Stimulated activated CD4-positive, alpha-beta T cell treated with anti-CD3 and anti-CD28 coated beads, Interleukin-15, amount 100 ng/mL, for 1 hour (primary cell): Measurements from ENCODE around the gene PRRX2.
"Not testable (repeated sequence)": the region's sequence is repeated elsewhere in the genome, so short reads cannot be mapped to it uniquely, and the experiment has no call there.

Experiments
- DNase-seq, 2 donors: peaks; one replicate each; pipeline ENCODE4 v3.0.0-alpha.2; 2020; ENCODE audit warnings: low read depth in 1 of 2, low spot score in 1 of 2

Gene PRRX2

GRCh38 chr9:129653823-129654553, 11.5 kb upstream of the PRRX2 start:
- DNase-seq = no peak

DNA sequence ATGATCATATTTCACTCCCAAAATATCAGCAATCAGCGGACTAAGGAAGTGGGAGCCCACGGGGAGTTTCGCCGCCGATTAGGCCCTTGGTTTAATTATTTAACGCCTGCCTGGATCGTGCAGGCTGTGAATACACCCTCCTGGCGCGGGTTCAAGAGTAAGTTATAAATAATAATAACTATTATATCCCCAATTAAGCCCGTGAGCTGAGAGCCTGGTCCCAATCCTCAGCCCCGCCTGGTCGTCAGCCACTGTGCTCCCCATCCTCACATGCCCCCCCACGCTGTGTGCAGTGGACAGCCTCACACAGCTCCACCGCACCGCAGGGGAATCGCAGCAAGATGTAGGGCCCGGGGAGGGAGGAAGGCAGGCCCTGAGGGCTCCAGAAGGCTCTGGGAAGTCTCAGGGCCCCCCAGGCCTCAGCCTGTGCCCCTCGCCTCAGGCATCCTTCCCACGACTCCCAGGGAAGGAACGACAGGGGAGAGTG, 10.8 kb upstream of the PRRX2 start:
- no peak for DNase-seq

GRCh38 chr9:129655154-129655553, 10.3 kb upstream of the PRRX2 start:
- DNase-seq = no peak

DNA sequence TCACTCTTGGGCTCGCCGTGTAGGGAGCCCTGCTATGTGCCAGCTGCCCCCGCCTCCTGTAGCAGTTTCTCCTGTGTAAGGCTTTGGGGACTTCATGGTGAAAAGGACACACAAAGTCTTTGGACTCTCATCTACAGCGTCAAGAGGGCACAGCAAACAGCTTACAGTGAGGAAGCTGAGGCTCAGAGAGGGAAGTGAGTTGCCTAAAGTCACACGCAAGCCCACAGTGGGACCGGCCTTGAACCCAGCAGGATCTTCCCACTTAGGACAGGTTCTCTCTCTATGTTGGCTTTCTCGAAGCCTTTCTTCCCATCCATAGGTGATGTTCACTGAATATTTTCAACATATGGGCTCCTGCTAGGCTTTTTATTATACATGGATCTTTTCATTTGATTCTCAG, 9.8 kb upstream of the PRRX2 start:
- DNase-seq = no peak

GRCh38 chr9:129656795-129657390, 8.6 kb upstream of the PRRX2 start:
- DNase-seq = no peak

DNA sequence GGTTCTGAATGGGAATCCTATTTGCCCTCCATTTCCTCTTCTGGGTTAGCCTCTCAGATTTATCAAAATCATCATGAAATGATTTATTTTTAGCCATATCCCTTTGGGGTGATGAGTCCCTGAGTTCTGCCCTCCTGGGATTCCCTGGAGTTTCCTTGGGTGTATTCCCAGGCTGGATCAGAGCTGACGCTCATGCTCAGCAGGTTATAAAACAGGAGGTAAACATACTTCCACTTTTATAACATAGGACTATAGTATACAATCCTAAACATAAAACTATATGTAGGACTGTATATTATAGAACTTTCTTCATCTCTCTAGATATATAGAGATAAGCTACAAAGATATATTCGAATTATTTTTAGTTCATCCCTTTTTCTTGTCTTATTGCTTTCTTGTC, 4.4 kb upstream of the PRRX2 start:
- no peak for DNase-seq

DNA sequence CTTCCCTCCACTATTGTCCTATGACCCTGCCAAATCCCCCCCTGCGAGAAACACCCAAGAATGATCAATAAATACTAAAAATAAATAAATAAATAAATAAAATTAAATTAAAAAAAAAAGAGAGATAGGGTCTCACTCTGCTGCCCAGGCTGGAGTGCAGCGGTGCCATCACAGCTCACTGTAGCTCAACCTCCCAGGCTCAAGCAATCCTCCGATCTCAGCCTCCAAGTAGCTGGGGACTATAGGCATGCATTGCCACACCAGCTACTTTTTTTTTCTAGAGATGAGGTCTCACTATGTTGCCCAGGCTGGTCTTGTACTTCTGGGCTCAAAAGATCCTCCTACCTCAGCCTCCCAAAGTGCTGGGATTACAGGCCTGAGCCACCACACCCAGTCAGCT, 3.2 kb upstream of the PRRX2 start:
- DNase-seq = not testable (repeated sequence)

DNA sequence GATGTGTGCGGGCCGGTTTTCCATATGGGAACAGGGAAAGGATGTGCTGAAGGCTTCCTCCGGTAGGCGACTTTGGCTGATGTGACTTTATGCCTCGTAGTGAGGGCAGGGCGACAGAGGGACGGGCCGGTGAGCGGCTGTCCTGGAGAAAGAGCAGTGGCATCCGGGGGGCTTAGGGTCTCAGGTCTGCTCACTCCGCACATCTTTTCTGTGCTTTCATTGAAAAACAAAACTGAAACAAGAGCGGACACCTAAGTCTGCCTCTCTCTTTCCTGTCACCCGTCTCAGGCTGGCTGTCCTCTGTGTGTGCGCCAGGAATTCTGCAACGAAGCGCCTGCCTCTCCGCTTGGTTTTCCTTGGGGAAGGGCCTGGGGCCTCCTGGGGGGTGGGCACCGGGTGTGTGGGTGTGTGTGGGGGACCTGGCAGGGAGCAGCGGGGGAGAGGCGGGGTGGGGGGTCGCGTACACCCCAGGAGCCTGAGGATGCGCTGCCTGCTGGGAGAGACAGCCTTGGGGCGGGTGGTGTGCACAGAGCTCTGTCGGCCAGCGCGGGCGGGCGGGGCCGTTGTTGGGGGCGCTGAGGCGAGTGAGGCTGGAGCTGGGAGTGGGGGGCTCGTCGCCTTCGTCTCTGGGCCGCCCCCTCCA, 580 bp upstream of the PRRX2 start:
- no peak for DNase-seq

GRCh38 chr9:129665814-129666520, 520 bp downstream of the PRRX2 start:
- no peak for DNase-seq

- no peak for DNase-seq
These were observed 1.1 kb downstream of the PRRX2 start for GRCh38 chr9:129666575-129666974.

DNA sequence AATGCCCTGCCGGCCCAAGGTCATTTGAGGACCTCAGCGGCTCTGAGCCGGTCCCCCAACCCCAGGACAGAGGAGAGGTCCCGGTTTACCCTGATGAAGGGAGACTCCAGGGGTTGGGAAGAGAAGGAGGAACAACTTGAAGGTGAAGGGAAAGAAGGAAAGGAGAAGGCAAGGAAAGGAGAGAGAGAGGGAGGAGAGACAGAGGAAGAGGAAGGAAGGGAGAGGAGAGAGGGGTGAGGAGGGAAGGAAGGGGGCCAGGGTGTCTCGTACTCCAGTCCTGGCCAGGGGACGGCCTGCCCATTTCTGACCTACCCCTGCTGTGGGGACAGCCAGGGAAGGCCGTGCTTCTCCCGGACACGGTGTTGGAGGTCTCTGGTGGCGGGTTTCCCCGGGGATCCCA, 1.9 kb downstream of the PRRX2 start:
- no peak for DNase-seq

- no peak for DNase-seq
These were observed 2.4 kb downstream of the PRRX2 start for GRCh38 chr9:129667850-129668249.

GRCh38 chr9:129669141-129669718, 3.8 kb downstream of the PRRX2 start:
- no peak for DNase-seq

DNA sequence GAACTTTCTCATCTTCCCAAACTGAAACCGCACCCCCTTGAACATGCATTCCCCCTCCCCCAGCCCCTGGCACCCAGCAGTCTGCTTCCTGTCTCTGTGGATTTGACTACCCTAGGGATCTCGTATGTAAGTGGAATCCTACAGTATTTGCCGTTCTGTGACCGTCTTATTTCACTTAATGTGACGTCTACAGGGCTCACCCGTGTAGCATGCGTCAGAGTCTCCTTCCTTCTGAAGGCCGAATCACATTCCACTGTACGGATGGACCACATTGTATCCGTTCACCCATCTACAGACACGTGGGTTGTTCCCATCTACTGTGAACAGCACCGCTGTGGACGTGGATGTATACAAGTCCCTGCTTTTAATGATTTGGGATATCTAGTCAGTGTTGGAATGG, 4.5 kb downstream of the PRRX2 start:
- no peak for DNase-seq

DNA sequence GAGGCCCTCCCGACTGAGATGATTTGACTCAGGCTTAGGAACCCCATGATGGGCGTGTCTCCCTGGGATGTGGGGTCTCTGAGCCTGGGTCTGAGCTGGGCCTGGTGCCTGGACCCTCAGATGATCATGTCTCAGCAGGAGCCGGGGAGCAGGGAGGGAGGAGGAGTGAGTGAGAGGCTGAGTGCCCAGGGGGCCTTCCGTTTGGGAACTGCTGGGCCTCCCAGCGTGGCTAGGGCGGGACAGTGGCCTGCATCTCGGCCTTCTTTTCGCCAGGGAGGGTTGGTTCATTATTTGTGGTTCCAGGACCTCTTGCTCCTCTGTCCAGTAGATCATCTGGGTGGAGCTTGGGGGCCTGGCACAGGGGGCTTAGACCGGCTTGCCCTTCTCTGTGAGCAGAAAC, 5.6 kb downstream of the PRRX2 start:
- DNase-seq = no peak

DNA sequence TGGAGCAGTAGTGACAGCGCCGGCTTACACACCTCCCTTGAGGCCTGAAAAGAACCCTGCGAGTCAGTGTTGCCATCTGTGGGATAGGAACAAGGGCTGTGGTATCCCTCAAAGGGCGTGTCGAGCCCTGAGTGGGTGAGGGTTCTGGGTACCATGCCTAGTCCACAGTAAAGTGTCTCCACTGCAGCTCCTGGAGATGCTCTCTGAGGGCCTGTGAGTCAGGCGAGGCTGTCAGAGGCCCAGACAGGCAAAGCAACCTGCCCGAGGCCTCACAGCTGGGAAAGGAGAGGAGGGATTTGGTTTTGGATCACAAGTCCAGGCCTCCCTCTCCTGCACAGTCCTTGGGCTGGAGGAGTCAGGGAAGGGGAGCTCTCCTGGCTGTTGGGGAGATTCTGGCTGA, 6.1 kb downstream of the PRRX2 start:
- no peak for DNase-seq

DNA sequence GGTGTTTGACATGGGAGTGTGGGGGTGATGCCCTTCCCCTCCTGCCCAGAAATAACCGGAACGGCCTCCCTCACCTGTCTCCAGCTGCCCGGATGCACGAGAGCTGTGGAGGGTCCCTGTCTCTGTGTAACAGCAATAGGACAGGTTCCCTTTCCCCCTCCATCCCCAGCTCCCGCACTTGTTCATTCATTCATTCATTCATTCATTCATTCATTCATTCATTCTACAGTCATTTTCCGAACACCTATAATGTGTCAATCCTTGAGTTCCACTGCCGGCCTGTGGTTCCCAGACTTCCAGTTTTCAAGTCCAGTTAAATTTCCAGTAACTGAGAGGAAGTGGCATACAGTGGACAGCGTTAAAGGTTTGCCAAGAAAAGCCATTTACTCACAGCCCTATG, 7.3 kb downstream of the PRRX2 start:
- no peak for DNase-seq

GRCh38 chr9:129673602-129674001, 8.2 kb downstream of the PRRX2 start:
- DNase-seq = no peak

GRCh38 chr9:129674229-129674628, 8.8 kb downstream of the PRRX2 start:
- DNase-seq = no peak

GRCh38 chr9:129675620-129676019, 10.2 kb downstream of the PRRX2 start:
- no peak for DNase-seq

DNA sequence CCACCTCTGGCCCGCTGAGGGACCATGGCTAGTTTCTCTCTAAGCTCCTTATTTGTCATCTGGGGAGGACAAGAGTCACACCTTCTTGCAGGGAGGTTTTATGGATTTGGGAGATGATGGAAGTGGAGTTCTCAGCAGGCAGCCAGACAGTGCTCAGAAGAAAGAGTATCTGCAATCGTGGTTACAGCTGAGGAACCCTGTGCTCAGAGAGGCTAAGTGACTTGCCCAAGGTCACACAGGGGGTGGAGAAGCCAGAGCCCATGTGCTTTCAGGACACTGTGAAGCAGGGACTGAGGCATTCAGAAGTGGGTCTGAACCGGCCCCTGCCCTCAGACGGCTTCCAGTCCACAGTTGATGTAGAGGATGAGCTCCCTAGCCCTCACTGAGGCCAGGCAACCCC, 10.8 kb downstream of the PRRX2 start:
- no peak for DNase-seq

- DNase-seq = no peak
These were observed 11.5 kb downstream of the PRRX2 start for GRCh38 chr9:129676975-129677374.
